HepG2 (cell line): ENCODE data around the gene MYO1C. TPM values are rescaled to one million over a fixed set of nuclear protein-coding genes. Genes with fewer than 3 reads are reported as not detected.
A peak's percentile ranks its signal among the peaks of the same experiment; 100 is the strongest.

Experiments used
- ATAC-seq: fragments of 200-7000 bp; cut with Tn5 transposase; 3 replicates; pipeline ENCODE4 v1.9.1; 2020; ENCODE audit warnings: mild to moderate bottlenecking, moderate library complexity
- BruUV-seq: library from RNA; stranded (reverse); fragments of 400-500 nt; replicated peaks from 2 replicates; lab custom pipeline; 2021; lab: Mats Ljungman, UMichigan
- CTCF ChIA-PET: fragments of 300-600 bp; formaldehyde crosslinking; extraction: SDS; loops from one replicate; lab custom pipeline; 2021; ENCODE audit warnings: low total read pairs, inconsistent platforms, low intra/inter-chr PET ratio; lab: Yijun Ruan, JAX
- POLR2A ChIA-PET: fragments of 350-600 bp; sonication (Branson Sonifier 250); formaldehyde crosslinking; loops from one replicate; lab custom pipeline; 2020; ENCODE audit warnings: antibody characterized with exemption, inconsistent platforms; lab: Yijun Ruan, JAX
- DNase-seq: peaks from one replicate; pipeline ENCODE4 v3.0.0-alpha.2; 2015; ENCODE audit warnings: low spot score
- FAIRE-seq: peaks from 3 replicates; lab custom pipeline; 2011; peaks lifted over from hg19 to GRCh38; lab: Jason Lieb, UNC
- H2AFZ ChIP-seq: one replicate; pipeline ENCODE4 v1.6.1; 2011; ENCODE audit warnings: low read length, inconsistent platforms
- H3K27ac ChIP-seq: fragments of 300-600 bp; 3 replicates; pipeline ENCODE4 v1.8.0; 2011; ENCODE audit warnings: mixed run types, mild to moderate bottlenecking, mixed read lengths, low read length, inconsistent platforms; ENCODE audit not compliant: insufficient read depth; ENCODE audit errors: extremely low read length
- H3K27me3 ChIP-seq, 2 experiments: fragments of 200-600 bp in 1 of 2; 2 replicates in 1 of 2; 3 replicates in 1 of 2; pipeline versions ENCODE4 v1.6.0 to v1.8.0; 2011; ENCODE audit warnings: low read length in 2 of 2, mild to moderate bottlenecking in 2 of 2, moderate library complexity in 2 of 2, inconsistent platforms in 1 of 2; ENCODE audit not compliant: insufficient read depth in 2 of 2, control insufficient read depth in 1 of 2
- H3K36me3 ChIP-seq, 2 experiments: fragments of 200-600 bp in 1 of 2; replicated peaks in 1 of 2; 2 replicates in 1 of 2; 3 replicates in 1 of 2; pipeline versions ENCODE4 v1.5.1 to v1.8.0; 2011; ENCODE audit warnings: low read length in 2 of 2, inconsistent platforms in 1 of 2; ENCODE audit not compliant: insufficient read depth in 2 of 2, control insufficient read depth in 1 of 2
- H3K4me1 ChIP-seq: 2 replicates; pipeline ENCODE4 v1.5.1; 2012; ENCODE audit warnings: low read length, inconsistent platforms; ENCODE audit not compliant: insufficient read depth
- H3K4me2 ChIP-seq: 2 replicates; pipeline ENCODE4 v1.6.0; 2011; ENCODE audit warnings: low read depth, low read length, inconsistent platforms
- H3K4me3 ChIP-seq, 3 experiments: fragments of 200-600 bp in 1 of 3; sonication (generic), shearing (Covaris generic) in 1 of 3; replicated peaks in 1 of 3; 2 replicates each; pipeline ENCODE4 v1.5.1; 2011 to 2016; ENCODE audit warnings: low read length in 3 of 3, inconsistent platforms in 2 of 3, low read depth in 2 of 3, mild to moderate bottlenecking in 2 of 3, control low read depth in 1 of 3, mixed read lengths in 1 of 3; ENCODE audit not compliant: insufficient read depth in 1 of 3
- H3K79me2 ChIP-seq: one replicate; pipeline ENCODE4 v1.6.1; 2011; ENCODE audit warnings: low read length, inconsistent platforms; ENCODE audit not compliant: insufficient read depth
- H3K9ac ChIP-seq: 2 replicates; pipeline ENCODE4 v1.6.0; 2011; ENCODE audit warnings: mild to moderate bottlenecking, low read depth, low read length, inconsistent platforms; ENCODE audit not compliant: insufficient read depth
- H3K9me3 ChIP-seq: 2 replicates; pipeline ENCODE4 v1.5.1; 2012; ENCODE audit warnings: mild to moderate bottlenecking, low read length
- H4K20me1 ChIP-seq: 2 replicates; pipeline ENCODE4 v1.6.0; 2011; ENCODE audit warnings: inconsistent platforms, mild to moderate bottlenecking, low read length, moderate library complexity; ENCODE audit not compliant: insufficient read depth
- AGO2 ChIP-seq: fragments of 200-400 bp; formaldehyde crosslinking; optimal IDR thresholded peaks from 2 replicates; pipeline ENCODE3; 2017; ENCODE audit warnings: mild to moderate bottlenecking, low read depth, low read length, moderate library complexity
- ATRX ChIP-seq: sonication (generic); formaldehyde crosslinking; IDR thresholded peaks from 2 replicates; pipeline ENCODE4 v1.4.0; 2020; ENCODE audit warnings: missing genetic modification reagents, borderline replicate concordance
- CEBPB ChIP-seq: IDR thresholded peaks from 2 replicates; pipeline ENCODE4 v1.6.1; 2011; ENCODE audit warnings: low read depth, low read length, improper control_type of control experiment, borderline replicate concordance
- HCFC1 ChIP-seq: fragments of 150-350 bp; IDR thresholded peaks from 2 replicates; pipeline ENCODE4 v1.6.1; 2014; ENCODE audit warnings: low read depth, low read length
- KDM5B ChIP-seq: sonication (generic); formaldehyde crosslinking; IDR thresholded peaks from 2 replicates; pipeline ENCODE4 v1.4.0; 2020; ENCODE audit warnings: missing genetic modification reagents, mild to moderate bottlenecking, borderline replicate concordance
- NAIF1 ChIP-seq: sonication (generic); formaldehyde crosslinking; IDR thresholded peaks from 2 replicates; pipeline ENCODE4 v1.5.0; 2020; ENCODE audit warnings: mild to moderate bottlenecking, missing genetic modification reagents, borderline replicate concordance
- POLR2A ChIP-seq, 2 experiments: IDR thresholded peaks; 2 replicates each; pipeline ENCODE4 v1.6.1; 2011; ENCODE audit warnings: low read depth in 2 of 2, low read length in 2 of 2, mild to moderate bottlenecking in 1 of 2, moderate library complexity in 1 of 2; ENCODE audit not compliant: insufficient read depth in 1 of 2
- WGBS: methylation state at CpG from one replicate; pipeline ENCODE4 v1.1.6; 2017; ENCODE audit warnings: low lambda C conversion rate; 5-methylcytosine and 5-hydroxymethylcytosine counted together
- in situ Hi-C: cut with HindIII; loops from 2 replicates; pipeline ENCODE4 v1.10.0; 2017; ENCODE audit warnings: low pct_unique_long_range_greater_than_20kb; ENCODE audit not compliant: extremely low pct_ligation_motif_present
- intact Hi-C: fragments of 100-400 bp; cut with micrococcal nuclease; formaldehyde crosslinking; loops from one replicate; pipeline ENCODE4 v1.10.0; 2022; ENCODE audit not compliant: unreplicated experiment
- polyA plus RNA-seq, 8 experiments: library from polyadenylated mRNA; depleted of rRNA in 3 of 8; stranded (reverse) in 7 of 8; unstranded in 1 of 8; fragments of >200 nt; fragmentation: Illumina TruSeq in 4 of 8; extraction: Trizol in 4 of 8; gene quantifications; 2 replicates each; pipeline versions ENCODE4 v1.2.1 to v1.2.3, GENCODE V29; 2011 to 2016; ENCODE audit warnings: low read depth in 4 of 8, missing spikeins in 1 of 8, mixed read lengths in 1 of 8; ENCODE audit not compliant: insufficient read depth in 1 of 8
- total RNA-seq, 5 experiments: library from RNA; depleted of rRNA; stranded (reverse); fragments of >200 nt; fragmentation: Illumina TruSeq; extraction: Trizol; gene quantifications; 2 replicates each; pipeline ENCODE4 v1.2.3, GENCODE V29; 2016; ENCODE audit warnings: low read depth in 1 of 5
- TF ChIP-seq, protein P1 (sequence below): sonication (generic); formaldehyde crosslinking; conservative IDR thresholded peaks from 2 replicates; pipeline ENCODE4 v1.8.0; 2022; ENCODE audit warnings: low read depth, missing genetic modification reagents

MYO1C gene
- total and polyA plus RNA-seq, 2 of the 13 experiments (the other 11 are each of a cell fraction or from before 2014, with no cell fraction given): 22.7 to 40.8 TPM

- TF ChIP-seq, protein P1, sequence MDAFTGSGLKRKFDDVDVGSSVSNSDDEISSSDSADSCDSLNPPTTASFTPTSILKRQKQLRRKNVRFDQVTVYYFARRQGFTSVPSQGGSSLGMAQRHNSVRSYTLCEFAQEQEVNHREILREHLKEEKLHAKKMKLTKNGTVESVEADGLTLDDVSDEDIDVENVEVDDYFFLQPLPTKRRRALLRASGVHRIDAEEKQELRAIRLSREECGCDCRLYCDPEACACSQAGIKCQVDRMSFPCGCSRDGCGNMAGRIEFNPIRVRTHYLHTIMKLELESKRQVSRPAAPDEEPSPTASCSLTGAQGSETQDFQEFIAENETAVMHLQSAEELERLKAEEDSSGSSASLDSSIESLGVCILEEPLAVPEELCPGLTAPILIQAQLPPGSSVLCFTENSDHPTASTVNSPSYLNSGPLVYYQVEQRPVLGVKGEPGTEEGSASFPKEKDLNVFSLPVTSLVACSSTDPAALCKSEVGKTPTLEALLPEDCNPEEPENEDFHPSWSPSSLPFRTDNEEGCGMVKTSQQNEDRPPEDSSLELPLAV (CRISPR knock-in tag): no peak
- TF ChIP-seq, all 625 proteins: peak for 0
Measured at GRCh38 chr17:1497831-1498230, 5.3 kb upstream of the MYO1C start (continued).

- BruUV-seq: no TSS peak
- H2AFZ ChIP-seq: no peak overlapping the region
- no peaks in the 10 kb centered on the region for H3K36me3 ChIP-seq
- no peak overlapping the region for H3K4me3 ChIP-seq
- no peaks in the 10 kb centered on the region for H3K79me2 ChIP-seq
- intact Hi-C loops: no loop called here
- H3K9me3 ChIP-seq: no peaks in the 10 kb centered on the region
- no peak overlapping the region for H3K4me2 ChIP-seq
- H3K4me1 ChIP-seq: peaks cover 14% of the 10 kb centered on the region
- FAIRE-seq (no peak), DNase-seq (no peak), ATAC-seq (no peak)
- WGBS: 93% methylated on average over 11 of the region's 14 CpGs
- H3K27ac ChIP-seq: no peak overlapping the region
- H4K20me1 ChIP-seq: no peaks in the 10 kb centered on the region
- in situ Hi-C loops: no loop called here
- TF ChIP-seq HCFC1: no peak
- peak; percentile 27 for TF ChIP-seq AGO2
- ChIA-PET POLR2A (interaction anchor here (0.9 kb wide), 1 partner anchor 8 kb away, joined by 3 read pairs; no protein-coding TSS in a partner anchor), CTCF (no interaction called here)
- H3K27me3 ChIP-seq: no peaks in the 10 kb centered on the region; a peak in 1 of 5 replicates
- H3K9ac ChIP-seq: no peak overlapping the region
Measured at GRCh38 chr17:1496869-1497268, 4.4 kb upstream of the MYO1C start.

GRCh38 chr17:1495265-1495989 is 2.9 kb upstream of the MYO1C start:
- no peaks in the 10 kb centered on the region for H3K36me3 ChIP-seq
- H3K4me2 ChIP-seq: no peak overlapping the region
- H3K4me1 ChIP-seq: peaks cover 19% of the 10 kb centered on the region
- 88% methylated on average over 14 of the region's 14 CpGs for WGBS
- FAIRE-seq (no peak), DNase-seq (no peak), ATAC-seq (no peak)
- ChIA-PET POLR2A (no interaction called here), CTCF (no interaction called here)
- no peaks in the 10 kb centered on the region for H4K20me1 ChIP-seq
- no TSS peak for BruUV-seq
- intact Hi-C loops (no loop called here), in situ Hi-C loops (no loop called here)
- H3K79me2 ChIP-seq: peaks cover 4% of the 10 kb centered on the region
- H3K4me3 ChIP-seq: no peak overlapping the region
- no peak overlapping the region for H3K9ac ChIP-seq
- H3K27ac ChIP-seq: no peak overlapping the region
- no peak overlapping the region for H2AFZ ChIP-seq
- H3K27me3 ChIP-seq: no peaks in the 10 kb centered on the region; a peak in 1 of 5 replicates
- TF ChIP-seq CEBPB (no peak), NAIF1 (CRISPR knock-in tag) (no peak), KDM5B (CRISPR knock-in tag) (no peak), ATRX (no peak), POLR2A (IDR thresholded peaks at IDR 0.05; ENCODE audit: insufficient read depth in 1 of 2, low read depth in 2 of 2, low read length in 2 of 2) (no peak)
- no peaks in the 10 kb centered on the region for H3K9me3 ChIP-seq
